A549 (cell line): Measurements from ENCODE around the gene MMS19.

Source experiments
- CBX2 ChIP-seq: fragments of 200-600 bp; sonication (generic); IDR thresholded peaks from 2 replicates; pipeline ENCODE4 v1.6.1; 2016; ENCODE audit warnings: low read depth, mild to moderate bottlenecking, borderline replicate concordance
- CEBPB ChIP-seq, 2 experiments: fragments of >200 bp in 1 of 2; sonication (Bioruptor Twin) in 1 of 2; formaldehyde crosslinking in 1 of 2; IDR thresholded peaks; 2 replicates each; pipeline ENCODE4 v1.6.1; 2012 to 2016
- EP300 ChIP-seq, 2 experiments: fragments of >200 bp; sonication (Bioruptor Twin); formaldehyde crosslinking; IDR thresholded peaks; 2 replicates in 1 of 2; 3 replicates in 1 of 2; pipeline ENCODE4 v1.6.1; 2016 to 2017
- ESRRA ChIP-seq: fragments of 150-350 bp; IDR thresholded peaks from 2 replicates; pipeline ENCODE4 v1.6.1; 2014; ENCODE audit warnings: mild to moderate bottlenecking, low read length, borderline replicate concordance
- FOSL2 ChIP-seq, 2 experiments: fragments of 450-650 bp in 1 of 2; fragments of >200 bp in 1 of 2; sonication (Bioruptor Twin) in 1 of 2; formaldehyde crosslinking; IDR thresholded peaks; 2 replicates each; pipeline versions ENCODE4 v1.5.0 to v1.6.1; 2016 to 2020; ENCODE audit warnings: mild to moderate bottlenecking in 1 of 2, moderate library complexity in 1 of 2
- NR3C1 ChIP-seq: fragments of >200 bp; sonication (Bioruptor Twin); formaldehyde crosslinking; IDR thresholded peaks from 3 replicates; pipeline ENCODE4 v1.6.1; 2017
- POLR2A ChIP-seq: IDR thresholded peaks from 2 replicates; pipeline ENCODE4 v1.6.1; 2012; ENCODE audit warnings: mild to moderate bottlenecking, low read length
- RCOR1 ChIP-seq: fragments of 150-350 bp; IDR thresholded peaks from 2 replicates; pipeline ENCODE4 v1.6.1; 2014; ENCODE audit warnings: antibody characterized with exemption, low read length, low read depth
- RFX5 ChIP-seq: fragments of 450-650 bp; IDR thresholded peaks from 2 replicates; pipeline ENCODE4 v1.7.1; 2014; ENCODE audit warnings: antibody characterized with exemption, mild to moderate bottlenecking, moderate library complexity
- SMC3 ChIP-seq: fragments of >200 bp; sonication (Bioruptor Twin); formaldehyde crosslinking; IDR thresholded peaks from 3 replicates; pipeline ENCODE4 v1.6.1; 2018; ENCODE audit warnings: inconsistent platforms
- TF ChIP-seq, protein P1 (sequence below): fragments of >200 bp; sonication (Bioruptor Twin); formaldehyde crosslinking; IDR thresholded peaks from 3 replicates; pipeline ENCODE4 v1.5.1; 2016
- TF ChIP-seq, protein P2 (sequence below): IDR thresholded peaks from 2 replicates; pipeline ENCODE4 v1.6.1; 2012; ENCODE audit warnings: low read depth, borderline replicate concordance
- TF ChIP-seq, protein P3 (sequence below): IDR thresholded peaks from 2 replicates; pipeline ENCODE4 v1.6.1; 2012
- TF ChIP-seq, protein P4 (sequence below): fragments of 200-600 bp; sonication (generic); IDR thresholded peaks from 2 replicates; pipeline ENCODE4 v1.6.1; 2016; ENCODE audit warnings: antibody characterized with exemption, mild to moderate bottlenecking, moderate library complexity

DNA sequence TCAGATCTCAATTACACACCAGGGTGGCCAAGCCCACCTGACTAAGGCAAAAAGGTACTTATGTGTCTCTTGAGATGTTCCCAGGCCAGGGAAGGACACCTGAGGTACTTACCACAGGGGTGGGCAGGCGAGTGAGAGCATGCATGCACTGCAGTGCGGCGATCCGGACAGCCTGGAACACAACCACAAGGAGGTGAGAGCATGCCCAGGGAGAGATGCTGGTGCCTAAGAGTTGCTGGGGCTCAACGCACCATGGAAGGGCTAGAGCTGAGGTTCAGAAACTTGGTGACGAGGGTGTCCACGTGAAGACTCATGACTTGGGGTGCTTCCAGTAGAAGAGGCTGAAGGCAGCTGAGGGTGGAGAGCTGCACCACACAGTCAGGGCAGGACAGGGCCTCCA is 39.1 kb downstream of the MMS19 start:
- TF ChIP-seq FOSL2 (IDR thresholded peaks at IDR 0.05) (no peak), FOSL2 (CRISPR knock-in tag; IDR thresholded peaks at IDR 0.05) (no peak), SMC3 (no peak), NR3C1 (no peak), ESRRA (no peak), CEBPB (IDR thresholded peaks at IDR 0.05) (no peak), POLR2A (no peak), CBX2 (no peak), RFX5 (no peak), EP300 (IDR thresholded peaks at IDR 0.05) (no peak), RCOR1 (no peak)
- TF ChIP-seq, protein P1, sequence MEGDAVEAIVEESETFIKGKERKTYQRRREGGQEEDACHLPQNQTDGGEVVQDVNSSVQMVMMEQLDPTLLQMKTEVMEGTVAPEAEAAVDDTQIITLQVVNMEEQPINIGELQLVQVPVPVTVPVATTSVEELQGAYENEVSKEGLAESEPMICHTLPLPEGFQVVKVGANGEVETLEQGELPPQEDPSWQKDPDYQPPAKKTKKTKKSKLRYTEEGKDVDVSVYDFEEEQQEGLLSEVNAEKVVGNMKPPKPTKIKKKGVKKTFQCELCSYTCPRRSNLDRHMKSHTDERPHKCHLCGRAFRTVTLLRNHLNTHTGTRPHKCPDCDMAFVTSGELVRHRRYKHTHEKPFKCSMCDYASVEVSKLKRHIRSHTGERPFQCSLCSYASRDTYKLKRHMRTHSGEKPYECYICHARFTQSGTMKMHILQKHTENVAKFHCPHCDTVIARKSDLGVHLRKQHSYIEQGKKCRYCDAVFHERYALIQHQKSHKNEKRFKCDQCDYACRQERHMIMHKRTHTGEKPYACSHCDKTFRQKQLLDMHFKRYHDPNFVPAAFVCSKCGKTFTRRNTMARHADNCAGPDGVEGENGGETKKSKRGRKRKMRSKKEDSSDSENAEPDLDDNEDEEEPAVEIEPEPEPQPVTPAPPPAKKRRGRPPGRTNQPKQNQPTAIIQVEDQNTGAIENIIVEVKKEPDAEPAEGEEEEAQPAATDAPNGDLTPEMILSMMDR = no peak
- TF ChIP-seq, protein P2, sequence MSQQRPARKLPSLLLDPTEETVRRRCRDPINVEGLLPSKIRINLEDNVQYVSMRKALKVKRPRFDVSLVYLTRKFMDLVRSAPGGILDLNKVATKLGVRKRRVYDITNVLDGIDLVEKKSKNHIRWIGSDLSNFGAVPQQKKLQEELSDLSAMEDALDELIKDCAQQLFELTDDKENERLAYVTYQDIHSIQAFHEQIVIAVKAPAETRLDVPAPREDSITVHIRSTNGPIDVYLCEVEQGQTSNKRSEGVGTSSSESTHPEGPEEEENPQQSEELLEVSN = no peak
- TF ChIP-seq, protein P3, sequence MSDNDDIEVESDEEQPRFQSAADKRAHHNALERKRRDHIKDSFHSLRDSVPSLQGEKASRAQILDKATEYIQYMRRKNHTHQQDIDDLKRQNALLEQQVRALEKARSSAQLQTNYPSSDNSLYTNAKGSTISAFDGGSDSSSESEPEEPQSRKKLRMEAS = no peak
- TF ChIP-seq, protein P4, sequence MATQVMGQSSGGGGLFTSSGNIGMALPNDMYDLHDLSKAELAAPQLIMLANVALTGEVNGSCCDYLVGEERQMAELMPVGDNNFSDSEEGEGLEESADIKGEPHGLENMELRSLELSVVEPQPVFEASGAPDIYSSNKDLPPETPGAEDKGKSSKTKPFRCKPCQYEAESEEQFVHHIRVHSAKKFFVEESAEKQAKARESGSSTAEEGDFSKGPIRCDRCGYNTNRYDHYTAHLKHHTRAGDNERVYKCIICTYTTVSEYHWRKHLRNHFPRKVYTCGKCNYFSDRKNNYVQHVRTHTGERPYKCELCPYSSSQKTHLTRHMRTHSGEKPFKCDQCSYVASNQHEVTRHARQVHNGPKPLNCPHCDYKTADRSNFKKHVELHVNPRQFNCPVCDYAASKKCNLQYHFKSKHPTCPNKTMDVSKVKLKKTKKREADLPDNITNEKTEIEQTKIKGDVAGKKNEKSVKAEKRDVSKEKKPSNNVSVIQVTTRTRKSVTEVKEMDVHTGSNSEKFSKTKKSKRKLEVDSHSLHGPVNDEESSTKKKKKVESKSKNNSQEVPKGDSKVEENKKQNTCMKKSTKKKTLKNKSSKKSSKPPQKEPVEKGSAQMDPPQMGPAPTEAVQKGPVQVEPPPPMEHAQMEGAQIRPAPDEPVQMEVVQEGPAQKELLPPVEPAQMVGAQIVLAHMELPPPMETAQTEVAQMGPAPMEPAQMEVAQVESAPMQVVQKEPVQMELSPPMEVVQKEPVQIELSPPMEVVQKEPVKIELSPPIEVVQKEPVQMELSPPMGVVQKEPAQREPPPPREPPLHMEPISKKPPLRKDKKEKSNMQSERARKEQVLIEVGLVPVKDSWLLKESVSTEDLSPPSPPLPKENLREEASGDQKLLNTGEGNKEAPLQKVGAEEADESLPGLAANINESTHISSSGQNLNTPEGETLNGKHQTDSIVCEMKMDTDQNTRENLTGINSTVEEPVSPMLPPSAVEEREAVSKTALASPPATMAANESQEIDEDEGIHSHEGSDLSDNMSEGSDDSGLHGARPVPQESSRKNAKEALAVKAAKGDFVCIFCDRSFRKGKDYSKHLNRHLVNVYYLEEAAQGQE = no peak
